ENCODE results near the gene GLI1. TPM values are rescaled to one million over a fixed set of nuclear protein-coding genes. Genes with fewer than 3 reads are reported as not detected.

The GLI1 gene
- total RNA-seq, 1 donor from 2014 or later: 0.58 TPM

DNA sequence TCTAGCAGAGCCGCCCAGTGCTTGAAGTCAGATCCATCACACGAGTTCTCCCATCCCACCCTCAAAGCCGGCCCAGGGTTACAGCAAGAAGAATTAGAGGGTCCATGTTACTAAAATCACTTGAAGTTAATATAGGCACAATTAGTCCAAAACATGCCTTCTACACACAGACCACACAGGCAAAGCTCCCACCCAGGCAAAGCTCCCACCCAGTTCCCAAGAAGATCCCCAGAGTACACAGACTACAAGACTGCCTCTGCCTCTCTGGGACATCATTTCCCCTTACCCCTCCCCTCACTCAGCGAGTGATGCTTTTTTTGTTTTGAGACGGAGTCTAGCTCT lies 3.3 kb downstream of the GLI1 start:
- H3K36me3 Mint-ChIP-seq (ENCODE audit: low read depth): no peaks in the 10 kb centered on the region
- H3K4me3 Mint-ChIP-seq: peak overlapping the region; percentile 88
- no peak for DNase-seq (ENCODE audit: low read depth, low spot score)
- H3K27me3 Mint-ChIP-seq (ENCODE audit: low read depth): peaks cover 80% of the 10 kb centered on the region
- no peaks in the 10 kb centered on the region for H3K9me3 Mint-ChIP-seq
- H3K4me1 Mint-ChIP-seq: peaks cover 36% of the 10 kb centered on the region
- H3K27ac Mint-ChIP-seq (ENCODE audit: unreplicated experiment): no peak overlapping the region
- TF ChIP-seq, protein P1, sequence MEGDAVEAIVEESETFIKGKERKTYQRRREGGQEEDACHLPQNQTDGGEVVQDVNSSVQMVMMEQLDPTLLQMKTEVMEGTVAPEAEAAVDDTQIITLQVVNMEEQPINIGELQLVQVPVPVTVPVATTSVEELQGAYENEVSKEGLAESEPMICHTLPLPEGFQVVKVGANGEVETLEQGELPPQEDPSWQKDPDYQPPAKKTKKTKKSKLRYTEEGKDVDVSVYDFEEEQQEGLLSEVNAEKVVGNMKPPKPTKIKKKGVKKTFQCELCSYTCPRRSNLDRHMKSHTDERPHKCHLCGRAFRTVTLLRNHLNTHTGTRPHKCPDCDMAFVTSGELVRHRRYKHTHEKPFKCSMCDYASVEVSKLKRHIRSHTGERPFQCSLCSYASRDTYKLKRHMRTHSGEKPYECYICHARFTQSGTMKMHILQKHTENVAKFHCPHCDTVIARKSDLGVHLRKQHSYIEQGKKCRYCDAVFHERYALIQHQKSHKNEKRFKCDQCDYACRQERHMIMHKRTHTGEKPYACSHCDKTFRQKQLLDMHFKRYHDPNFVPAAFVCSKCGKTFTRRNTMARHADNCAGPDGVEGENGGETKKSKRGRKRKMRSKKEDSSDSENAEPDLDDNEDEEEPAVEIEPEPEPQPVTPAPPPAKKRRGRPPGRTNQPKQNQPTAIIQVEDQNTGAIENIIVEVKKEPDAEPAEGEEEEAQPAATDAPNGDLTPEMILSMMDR (conservative IDR thresholded peaks at IDR 0.05): no peak

DNA sequence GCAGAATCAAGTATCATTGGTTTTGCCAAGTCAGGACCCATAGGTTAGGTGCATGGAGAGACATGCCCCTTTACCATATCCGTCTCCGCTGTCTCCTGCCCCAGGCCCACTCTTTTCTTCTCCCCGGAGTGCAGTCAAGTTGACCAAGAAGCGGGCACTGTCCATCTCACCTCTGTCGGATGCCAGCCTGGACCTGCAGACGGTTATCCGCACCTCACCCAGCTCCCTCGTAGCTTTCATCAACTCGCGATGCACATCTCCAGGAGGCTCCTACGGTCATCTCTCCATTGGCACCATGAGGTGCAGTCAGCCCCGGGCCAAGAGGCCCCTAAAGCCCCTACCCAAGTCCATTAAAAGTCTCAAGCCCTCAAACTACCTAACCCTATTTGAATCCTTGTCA lies 5.0 kb downstream of the GLI1 start:
- Mint-ChIP-seq H3K27me3 (ENCODE audit: low read depth) (peaks cover 87% of the 10 kb centered on the region), H3K4me3 (peak overlapping the region; percentile 41), H3K27ac (ENCODE audit: unreplicated experiment) (no peak overlapping the region), H3K9me3 (no peaks in the 10 kb centered on the region), H3K36me3 (ENCODE audit: low read depth) (no peaks in the 10 kb centered on the region), H3K4me1 (peaks cover 26% of the 10 kb centered on the region)
- TF ChIP-seq, protein P1 (conservative IDR thresholded peaks at IDR 0.05): no peak
- DNase-seq (ENCODE audit: low read depth, low spot score): no peak

DNA sequence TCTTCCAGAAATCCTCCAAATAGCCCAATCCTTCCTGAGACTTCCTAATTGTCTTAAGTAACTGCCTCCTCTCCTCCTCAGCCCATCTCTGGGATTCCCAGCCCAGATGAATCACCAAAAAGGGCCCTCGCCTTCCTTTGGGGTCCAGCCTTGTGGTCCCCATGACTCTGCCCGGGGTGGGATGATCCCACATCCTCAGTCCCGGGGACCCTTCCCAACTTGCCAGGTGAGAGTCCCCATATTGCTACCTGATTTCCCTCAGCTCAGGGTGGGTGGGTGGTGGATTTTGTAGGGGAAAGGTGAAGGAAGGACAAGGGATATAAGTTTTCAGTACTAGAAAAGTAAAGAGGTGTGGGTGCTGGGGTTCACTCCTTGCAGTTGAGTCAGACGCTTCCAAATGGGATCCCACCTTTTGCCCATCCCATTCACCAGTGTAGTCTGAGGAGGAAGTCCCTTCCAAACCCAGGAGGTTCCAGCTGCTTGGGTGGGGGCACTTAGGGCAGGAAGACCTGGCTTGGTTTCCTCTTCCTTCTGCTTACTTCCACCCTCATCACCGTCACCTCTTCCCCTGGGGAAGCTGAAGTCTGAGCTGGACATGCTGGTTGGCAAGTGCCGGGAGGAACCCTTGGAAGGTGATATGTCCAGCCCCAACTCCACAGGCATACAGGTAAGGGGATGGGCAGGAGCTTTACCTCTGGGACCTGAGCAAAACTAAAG lies 5.6 kb downstream of the GLI1 start:
- DNase-seq (ENCODE audit: low read depth, low spot score): no peak
- TF ChIP-seq, protein P1 (conservative IDR thresholded peaks at IDR 0.05): no peak

DNA sequence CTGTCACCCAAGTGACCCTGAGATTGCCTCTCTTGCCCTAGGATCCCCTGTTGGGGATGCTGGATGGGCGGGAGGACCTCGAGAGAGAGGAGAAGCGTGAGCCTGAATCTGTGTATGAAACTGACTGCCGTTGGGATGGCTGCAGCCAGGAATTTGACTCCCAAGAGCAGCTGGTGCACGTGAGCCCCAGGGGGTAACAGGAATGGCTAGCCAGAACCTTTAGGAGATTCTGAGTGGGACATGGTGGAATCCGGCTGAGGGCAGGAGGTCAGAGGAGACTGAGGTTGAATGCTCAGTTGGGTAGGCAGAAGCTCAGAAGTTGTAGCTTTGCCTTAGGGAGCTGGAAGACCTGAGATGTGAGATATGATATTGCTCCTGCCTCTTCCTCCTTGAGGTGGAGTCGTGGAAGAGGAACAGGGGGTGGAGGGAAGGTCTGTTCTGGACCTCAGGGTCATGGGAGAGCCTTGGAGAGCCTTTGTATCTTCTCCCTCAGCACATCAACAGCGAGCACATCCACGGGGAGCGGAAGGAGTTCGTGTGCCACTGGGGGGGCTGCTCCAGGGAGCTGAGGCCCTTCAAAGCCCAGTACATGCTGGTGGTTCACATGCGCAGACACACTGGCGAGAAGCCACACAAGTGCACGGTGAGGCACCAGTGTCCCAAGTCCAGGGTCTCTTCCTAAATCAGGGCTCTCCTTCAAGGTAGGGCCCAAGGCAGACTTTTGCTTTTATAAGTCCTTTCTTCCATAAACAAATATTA lies 6.3 kb downstream of the GLI1 start:
- no peak overlapping the region for H3K27ac Mint-ChIP-seq (ENCODE audit: unreplicated experiment)
- H3K9me3 Mint-ChIP-seq: no peaks in the 10 kb centered on the region
- TF ChIP-seq, protein P1 (conservative IDR thresholded peaks at IDR 0.05): no peak
- H3K4me1 Mint-ChIP-seq: peaks cover 16% of the 10 kb centered on the region
- H3K36me3 Mint-ChIP-seq (ENCODE audit: low read depth): no peaks in the 10 kb centered on the region
- no peak for DNase-seq (ENCODE audit: low read depth, low spot score)
- peaks cover 83% of the 10 kb centered on the region for H3K27me3 Mint-ChIP-seq (ENCODE audit: low read depth)
- no peak overlapping the region for H3K4me3 Mint-ChIP-seq

More for the DNA sequence above, 5.6 kb downstream of the GLI1 start:
- Mint-ChIP-seq H3K27me3 (ENCODE audit: low read depth) (peaks cover 88% of the 10 kb centered on the region), H3K9me3 (no peaks in the 10 kb centered on the region), H3K27ac (ENCODE audit: unreplicated experiment) (peak overlapping the region; percentile 12), H3K4me1 (peaks cover 22% of the 10 kb centered on the region), H3K36me3 (ENCODE audit: low read depth) (no peaks in the 10 kb centered on the region), H3K4me3 (peak overlapping the region; percentile 41)

DNA sequence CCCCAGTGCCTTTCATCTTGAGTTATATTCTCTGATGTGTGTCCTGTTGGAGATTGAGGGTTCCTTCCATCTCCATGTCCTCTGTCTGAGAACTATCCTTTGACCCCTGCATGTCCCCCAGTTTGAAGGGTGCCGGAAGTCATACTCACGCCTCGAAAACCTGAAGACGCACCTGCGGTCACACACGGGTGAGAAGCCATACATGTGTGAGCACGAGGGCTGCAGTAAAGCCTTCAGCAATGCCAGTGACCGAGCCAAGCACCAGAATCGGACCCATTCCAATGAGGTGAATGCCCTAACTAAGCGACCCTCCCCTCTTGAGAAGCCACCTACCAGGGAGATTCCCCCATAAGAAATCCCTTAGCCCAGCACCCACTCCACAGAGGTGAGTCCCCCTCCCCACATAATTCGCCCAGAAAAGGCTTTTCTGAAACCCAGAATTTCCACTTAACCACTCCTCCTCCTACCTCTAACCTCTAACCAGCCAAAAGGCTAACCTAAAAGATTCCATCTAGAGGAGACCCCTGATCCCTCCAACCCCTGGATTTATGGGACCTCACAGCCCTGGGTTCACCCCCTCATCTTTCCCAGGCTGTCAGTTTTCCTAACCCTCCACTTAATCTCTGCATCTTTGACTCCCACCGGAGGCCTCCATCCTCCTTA lies 7.8 kb downstream of the GLI1 start:
- peaks cover 6% of the 10 kb centered on the region for H3K4me1 Mint-ChIP-seq
- H3K4me3 Mint-ChIP-seq: no peak overlapping the region
- no peaks in the 10 kb centered on the region for H3K9me3 Mint-ChIP-seq
- DNase-seq (ENCODE audit: low read depth, low spot score): no peak
- TF ChIP-seq, protein P1 (conservative IDR thresholded peaks at IDR 0.05): no peak
- peaks cover 86% of the 10 kb centered on the region for H3K27me3 Mint-ChIP-seq (ENCODE audit: low read depth)
- peak overlapping the region; percentile 85 for H3K27ac Mint-ChIP-seq (ENCODE audit: unreplicated experiment)
- no peaks in the 10 kb centered on the region for H3K36me3 Mint-ChIP-seq (ENCODE audit: low read depth)

Measured in neural crest cell (in vitro differentiated cells).